Peyer's patch (tissue), 4 donors: Measurements from ENCODE around the gene CCNG2.

Experiments used
- POLR2A ChIP-seq, 2 donors: fragments of 450-650 bp; IDR thresholded peaks; one replicate each; pipeline ENCODE4 v1.5.1; 2017; ENCODE audit warnings: antibody characterized with exemption in 2 of 2, mild to moderate bottlenecking in 2 of 2, moderate library complexity in 2 of 2
- TF ChIP-seq, protein P1 (sequence below), 6 experiments: fragments of 450-650 bp in 4 of 6; fragments of 200-600 bp in 2 of 6; sonication (generic) in 1 of 6; IDR thresholded peaks; one replicate each; pipeline ENCODE4 v1.5.1; 2017 to 2019; ENCODE audit warnings: antibody characterized with exemption in 6 of 6, mild to moderate bottlenecking in 3 of 6, moderate library complexity in 1 of 6

DNA sequence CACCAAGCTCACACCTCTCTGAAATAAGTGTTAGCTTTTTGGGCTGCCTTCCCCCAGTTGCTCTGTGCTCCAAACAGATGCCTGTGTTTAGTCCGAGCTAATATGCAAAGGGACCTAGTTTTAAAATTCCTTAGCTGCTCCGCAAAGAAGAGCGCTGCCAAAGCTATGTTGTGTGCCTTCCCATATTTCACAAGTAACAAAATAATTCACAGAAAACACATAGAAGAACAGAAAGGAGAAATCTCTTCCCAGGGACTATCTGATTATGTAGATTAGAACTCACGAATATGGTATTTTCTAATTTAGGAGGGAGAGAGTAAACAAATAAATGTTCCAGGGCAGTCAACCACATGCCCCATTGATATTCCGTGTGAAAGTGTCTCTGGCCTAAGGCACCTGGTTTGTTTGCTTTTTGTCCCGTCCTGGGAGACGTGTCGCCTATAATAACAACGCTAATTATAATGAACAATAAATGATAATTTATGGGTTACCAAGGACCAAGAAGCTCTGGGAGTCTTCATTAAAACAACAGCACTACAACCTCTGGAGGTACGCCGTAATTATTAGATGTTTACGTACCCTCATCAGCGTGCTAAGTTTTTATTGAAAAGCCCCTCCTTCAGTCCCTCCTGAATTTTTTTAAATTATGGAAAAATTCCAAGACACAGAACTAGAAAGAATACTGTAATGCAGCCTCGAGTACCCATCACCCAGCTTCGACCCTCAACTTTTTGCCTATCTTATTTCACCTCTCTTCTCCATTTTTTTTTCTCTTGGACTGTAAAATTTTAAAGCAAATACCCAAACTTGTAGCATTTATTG, 1.2 kb upstream of the CCNG2 start:
- no peak for TF ChIP-seq POLR2A (IDR thresholded peaks at IDR 0.05)
- TF ChIP-seq, protein P1, sequence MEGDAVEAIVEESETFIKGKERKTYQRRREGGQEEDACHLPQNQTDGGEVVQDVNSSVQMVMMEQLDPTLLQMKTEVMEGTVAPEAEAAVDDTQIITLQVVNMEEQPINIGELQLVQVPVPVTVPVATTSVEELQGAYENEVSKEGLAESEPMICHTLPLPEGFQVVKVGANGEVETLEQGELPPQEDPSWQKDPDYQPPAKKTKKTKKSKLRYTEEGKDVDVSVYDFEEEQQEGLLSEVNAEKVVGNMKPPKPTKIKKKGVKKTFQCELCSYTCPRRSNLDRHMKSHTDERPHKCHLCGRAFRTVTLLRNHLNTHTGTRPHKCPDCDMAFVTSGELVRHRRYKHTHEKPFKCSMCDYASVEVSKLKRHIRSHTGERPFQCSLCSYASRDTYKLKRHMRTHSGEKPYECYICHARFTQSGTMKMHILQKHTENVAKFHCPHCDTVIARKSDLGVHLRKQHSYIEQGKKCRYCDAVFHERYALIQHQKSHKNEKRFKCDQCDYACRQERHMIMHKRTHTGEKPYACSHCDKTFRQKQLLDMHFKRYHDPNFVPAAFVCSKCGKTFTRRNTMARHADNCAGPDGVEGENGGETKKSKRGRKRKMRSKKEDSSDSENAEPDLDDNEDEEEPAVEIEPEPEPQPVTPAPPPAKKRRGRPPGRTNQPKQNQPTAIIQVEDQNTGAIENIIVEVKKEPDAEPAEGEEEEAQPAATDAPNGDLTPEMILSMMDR (IDR thresholded peaks at IDR 0.05): no peak
